ENCODE measurements around the gene RAB30.

DNA sequence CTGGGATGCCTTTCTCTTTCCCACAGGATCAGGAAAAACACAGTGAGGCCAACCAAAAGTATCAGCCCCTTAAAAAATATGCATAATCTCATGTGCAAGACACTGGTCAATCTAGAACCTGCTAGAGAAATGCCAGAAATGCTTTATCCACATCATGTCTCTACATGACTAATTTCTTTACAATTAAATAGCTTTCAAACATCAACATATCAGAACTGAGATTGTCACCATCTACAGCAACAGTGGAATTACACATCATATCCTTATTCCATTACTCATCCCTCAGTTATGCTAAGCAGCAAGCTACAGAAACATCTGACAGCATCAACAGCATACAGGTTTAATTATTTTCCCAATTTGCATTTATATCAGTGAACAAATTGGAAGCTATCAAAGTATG, 91.4 kb downstream of the RAB30 start:
- TF ChIP-seq POLR2A (IDR thresholded peaks at IDR 0.05) (no peak), CTCF (IDR thresholded peaks at IDR 0.05) (no peak)
